Measurements from ENCODE around the gene PPP1R12B.
"Not testable (repeated sequence)": the region's sequence is repeated elsewhere in the genome, so short reads cannot be mapped to it uniquely, and the experiment has no call there.

The PPP1R12B gene

DNA sequence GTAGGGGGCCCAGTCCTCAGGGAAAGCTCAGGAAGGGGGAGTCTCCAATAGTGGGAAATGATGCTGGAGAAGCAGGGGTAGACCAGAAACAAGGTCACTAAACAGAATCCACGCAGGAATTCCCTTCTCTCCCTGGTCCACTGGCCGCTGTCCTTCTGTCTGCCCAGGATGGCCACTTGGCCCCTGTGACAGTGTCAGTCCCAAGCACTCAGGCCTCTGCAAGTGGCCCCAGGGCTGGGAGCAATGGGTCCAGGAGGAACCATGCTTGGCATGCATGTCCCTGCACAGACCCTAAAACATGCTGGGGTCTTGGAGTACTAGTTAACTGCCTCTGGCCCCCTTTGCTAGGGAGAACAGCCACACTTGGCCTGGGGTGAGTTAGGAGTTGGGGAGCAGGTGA is 271.5 kb downstream of the PPP1R12B start:
- not testable (repeated sequence) for DNase-seq

DNA sequence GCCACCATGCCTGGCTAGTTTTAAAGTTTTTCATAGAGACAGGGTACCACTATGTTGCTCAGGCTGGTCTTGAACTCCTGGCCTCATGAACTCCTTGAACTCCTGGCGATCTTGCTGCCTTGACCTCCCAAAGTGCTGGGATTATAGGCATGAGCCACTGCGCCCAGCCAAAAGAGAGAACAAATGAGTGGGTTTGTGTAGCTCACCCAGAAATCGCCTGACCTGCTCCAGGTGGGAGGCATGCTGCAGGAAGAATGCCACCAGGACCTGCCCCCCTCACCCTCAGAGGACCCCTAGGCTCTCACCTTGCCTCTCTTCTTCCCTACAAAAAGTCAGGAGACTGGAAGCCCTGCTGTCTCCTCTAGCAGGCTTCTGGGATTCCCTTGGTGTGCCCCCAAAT is 272.9 kb downstream of the PPP1R12B start:
- no peak for DNase-seq

DNA sequence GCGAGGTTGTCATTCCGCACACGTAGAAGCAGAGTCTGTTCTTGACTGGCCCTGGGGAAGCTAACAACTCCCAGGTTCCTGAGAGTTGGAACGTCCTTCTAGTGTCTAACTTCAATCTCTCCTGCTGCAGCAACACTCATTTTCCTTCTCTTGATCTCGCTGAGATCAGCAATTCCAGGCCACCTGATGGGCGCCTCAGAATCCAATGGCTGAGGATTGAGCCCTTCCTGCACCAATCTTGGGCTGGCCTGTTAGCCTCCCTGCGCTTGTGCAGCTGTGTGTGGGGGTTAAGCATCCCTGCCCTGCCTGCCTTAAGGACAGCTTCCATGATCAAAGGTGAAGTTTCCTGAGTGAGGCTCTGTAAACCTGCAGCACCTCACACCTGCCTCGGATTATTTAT is 273.9 kb downstream of the PPP1R12B start:
- DNase-seq = no peak

DNA sequence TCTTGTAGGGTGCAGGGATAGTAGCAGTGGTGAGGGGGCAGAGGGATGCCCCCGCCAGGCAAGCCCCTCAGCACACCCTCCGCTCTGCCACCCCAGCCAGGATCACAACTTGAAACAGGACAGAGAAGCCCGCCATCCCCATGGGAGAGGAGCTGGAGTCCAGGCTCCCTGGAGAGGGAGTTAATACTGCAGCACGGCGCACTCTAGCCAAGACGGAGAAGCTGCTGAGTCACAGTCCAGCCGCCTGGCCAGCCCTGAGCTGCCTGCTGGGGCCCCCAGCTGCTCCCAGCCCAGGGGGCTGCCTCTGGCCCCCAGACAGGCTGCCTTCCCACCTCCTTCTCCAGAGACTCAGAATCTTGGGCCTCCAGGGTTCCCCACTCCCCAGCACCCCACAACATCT is 274.6 kb downstream of the PPP1R12B start:
- DNase-seq = no peak

DNA sequence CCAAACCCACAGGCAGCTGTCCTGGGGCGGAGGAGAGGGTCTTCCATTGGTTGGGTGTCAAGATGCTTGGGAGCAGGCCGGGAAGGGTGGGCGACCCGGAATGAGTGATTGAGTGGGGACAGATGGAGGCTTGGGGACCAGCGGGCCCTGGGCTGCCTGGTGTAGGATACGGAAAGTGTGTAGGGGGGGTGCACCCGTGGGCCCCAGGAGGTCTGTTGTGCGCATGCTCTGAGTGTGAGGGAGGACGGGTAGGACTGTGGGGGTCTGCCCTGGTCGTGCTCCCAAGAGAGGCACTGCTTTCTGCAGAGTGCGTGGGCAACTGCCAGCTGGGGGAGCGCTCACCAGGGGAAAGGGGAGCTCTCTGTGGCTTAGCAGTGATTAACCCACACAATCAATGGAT is 275.0 kb downstream of the PPP1R12B start:
- DNase-seq = not testable (repeated sequence)

DNA sequence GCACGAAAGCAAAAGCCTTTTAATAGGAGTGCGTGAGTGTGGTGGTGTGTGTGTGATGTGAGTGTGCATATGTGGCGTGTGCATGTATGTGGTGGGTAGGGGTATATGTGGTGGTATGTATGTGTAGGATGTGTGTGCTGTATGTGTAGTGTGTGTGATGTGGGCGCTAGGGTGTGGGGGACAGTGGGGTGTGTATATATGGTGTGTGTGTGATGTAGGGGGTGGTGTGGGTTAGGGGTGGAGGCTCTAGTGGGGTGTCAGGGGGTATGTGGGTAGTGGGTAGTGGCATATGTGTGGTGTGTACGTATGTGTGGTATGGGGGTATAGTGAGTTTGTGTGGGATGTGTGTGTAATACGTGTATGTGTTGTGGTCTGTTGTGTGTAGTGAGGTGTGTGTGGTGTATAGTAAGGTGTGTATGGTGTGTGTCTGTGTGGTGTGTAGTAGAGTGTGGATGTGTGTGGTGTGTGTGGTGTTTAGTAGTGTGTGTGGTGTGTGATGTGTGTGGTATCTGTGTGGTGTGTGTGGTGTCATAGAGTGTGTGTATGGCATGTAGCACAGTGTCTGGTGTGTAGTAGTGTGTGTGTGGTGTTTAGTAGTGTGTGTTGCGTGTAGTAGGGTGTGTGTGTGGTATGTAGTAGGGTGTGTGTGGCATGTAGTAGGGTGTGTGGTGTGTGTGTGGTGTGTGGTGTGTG is 275.7 kb downstream of the PPP1R12B start:
- DNase-seq = no peak

DNA sequence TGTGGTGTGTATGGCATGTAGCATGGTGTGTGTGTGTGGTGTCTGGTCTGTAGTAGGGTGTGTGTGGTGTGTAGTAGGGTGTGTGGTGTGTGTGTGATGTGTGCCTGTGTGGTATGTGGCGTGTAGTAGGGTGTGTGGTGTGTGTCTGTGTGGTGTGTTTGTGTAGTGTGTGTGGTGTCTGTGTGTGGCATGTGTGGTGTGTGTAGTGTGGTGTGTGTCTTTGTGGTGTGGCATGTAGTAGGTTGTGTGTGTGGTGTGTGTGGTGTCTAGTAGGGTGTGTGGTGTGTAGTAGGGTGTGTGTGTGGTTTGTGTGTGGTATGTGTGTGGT is 276.2 kb downstream of the PPP1R12B start:
- no peak for DNase-seq

DNA sequence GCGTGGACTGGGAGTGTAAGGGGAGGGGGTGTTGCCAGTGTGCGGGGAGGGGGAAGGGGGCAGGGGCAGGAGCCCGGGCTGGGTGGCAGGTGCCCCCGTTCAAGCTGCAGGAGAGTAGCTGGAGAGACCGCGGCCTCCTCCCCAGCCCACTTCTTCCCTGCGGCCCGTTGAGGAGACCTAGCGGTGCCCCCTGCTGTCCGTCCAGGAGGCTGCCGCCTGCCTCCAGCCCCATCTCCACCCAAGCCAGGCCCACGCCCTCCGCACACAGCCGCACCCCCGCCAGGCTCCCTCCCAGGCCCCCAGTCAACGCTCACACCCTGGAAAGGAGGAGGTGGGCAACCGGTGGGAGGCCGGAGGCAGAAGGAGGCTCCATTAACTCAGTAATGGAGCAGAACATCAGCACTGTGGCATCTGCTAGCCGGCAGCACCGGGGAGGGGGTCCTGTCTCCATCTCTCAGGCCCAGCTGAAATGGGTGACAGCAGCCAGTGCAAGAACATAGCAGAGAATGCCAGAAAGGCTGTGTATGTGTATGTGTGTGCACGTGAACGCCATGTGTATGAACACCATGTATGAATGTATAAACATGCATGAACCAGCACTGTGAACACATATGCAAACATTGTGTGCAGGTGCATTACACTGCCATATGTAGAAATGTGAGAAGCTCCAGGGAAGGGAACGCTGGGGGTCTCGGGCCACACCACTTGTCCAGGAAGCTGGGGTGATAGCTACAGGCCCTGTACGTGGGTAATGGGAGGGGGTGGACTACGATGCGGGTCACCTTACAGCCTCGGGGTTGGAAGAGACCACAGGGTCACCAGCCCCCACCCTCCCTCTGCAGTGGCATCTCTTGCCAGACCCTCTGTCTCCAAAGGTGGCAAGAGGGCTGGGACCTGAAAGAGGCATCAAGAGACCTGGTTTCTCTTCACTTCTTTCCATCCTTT is 277.2 kb downstream of the PPP1R12B start:
- peak; percentile 73 for DNase-seq

DNA sequence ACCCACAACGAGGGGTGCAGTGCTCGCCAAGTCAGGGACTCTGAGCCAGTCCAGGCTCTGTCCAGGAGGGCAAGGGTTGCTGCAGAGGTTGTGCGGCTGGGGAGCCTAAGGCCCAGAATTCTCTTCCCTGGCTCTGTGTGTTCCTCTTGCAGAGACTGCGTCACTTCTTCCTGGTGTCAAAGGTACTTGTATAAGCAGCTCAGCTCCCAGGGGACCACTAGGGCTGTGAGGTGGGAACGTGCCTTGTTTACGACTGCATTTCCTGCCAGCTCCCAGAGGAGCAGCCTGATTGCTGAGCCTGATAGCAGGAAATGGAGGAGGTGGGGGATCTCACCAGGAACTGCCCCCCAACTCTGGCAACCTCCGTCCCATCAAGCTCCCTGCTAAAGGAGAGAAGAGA is 278.5 kb downstream of the PPP1R12B start:
- not testable (repeated sequence) for DNase-seq

DNA sequence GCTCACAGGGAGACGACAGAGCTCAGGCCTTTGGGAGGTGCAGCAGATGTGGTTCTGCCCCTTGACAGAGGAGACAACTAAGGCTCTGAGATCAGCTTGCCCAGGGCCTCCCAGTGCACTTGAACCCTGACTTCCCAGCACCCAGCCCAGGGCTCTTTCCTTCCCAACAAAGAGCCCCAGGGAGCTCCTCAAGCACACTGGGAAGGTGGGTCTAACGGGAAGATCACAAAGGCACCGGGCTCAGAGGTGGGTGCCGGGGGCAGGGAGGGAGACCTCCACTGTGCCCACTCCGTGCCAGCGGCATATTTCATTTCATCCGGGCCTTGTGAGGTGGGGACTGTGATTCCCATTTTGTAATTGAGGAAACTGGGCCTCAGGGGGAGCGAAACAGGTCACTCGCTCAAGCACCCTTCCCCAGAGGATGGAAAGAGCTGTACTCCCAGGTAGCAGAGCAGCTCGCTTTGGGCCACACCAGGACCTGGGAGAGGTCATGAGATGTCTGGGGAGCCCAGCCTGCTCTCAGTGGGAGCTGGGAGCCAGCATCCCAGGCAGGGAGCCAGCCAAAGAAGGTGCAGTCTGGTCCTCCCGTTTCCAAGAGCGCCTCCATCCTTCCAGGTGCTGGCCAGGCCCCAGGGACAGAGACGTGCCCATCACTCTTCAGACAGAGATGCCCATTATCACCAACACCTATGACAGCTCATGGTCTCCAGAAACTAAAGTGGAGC is 279.5 kb downstream of the PPP1R12B start:
- DNase-seq = no peak

DNA sequence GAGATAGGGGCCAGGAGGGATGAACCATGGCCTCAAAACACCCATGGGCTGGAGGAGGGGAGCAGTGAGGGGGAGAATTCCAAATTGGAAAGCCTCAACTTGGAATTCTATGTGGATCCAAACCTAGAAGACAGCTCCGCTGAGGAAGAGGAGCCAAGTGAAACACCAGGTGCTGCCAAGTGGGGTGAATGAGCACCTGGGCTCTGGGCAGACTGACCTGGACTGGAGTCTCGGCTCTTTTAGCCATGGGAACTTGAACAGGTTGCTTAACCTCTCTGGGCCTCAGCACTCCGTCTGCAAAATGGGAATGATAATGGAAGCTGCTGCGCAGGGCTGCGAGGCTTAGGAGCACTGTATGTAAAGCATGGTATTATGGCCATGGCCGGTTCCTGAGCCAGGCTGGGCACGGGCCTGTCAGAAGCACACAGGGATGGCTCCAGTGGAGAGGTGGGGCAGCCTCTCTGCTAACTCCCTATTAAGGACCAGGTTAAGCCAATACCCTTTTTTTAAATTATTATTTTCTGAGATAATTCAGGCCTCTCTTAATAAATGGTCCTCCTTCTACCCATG is 280.2 kb downstream of the PPP1R12B start:
- DNase-seq = no peak

DNA sequence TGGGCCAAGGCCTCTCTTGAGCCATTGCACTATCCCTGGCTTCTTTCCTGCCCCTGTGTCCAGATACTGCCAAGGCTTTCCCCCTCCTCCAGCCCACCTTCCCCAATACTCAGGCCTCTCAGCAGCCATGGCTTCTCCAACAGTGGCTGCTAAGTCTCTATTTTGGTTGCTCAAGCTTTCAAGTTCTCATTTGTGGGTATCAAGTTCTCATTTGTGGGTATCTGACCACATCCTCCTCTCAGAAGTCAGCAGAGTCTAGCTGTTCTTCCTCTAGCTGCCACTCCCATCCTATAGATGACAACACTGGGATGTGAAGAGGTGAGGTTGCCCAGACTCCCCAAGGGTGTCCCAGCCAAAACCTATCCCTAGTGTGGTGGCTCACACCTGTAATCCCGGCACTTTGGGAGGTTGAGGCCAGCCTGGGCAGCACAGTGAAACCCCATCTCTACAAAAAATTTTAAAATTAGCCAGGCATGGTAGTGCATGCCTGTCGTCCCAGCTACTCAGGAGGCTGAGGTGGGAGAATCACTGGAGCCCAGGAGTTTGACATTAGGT is 280.8 kb downstream of the PPP1R12B start:
- DNase-seq = peak; percentile 16

DNA sequence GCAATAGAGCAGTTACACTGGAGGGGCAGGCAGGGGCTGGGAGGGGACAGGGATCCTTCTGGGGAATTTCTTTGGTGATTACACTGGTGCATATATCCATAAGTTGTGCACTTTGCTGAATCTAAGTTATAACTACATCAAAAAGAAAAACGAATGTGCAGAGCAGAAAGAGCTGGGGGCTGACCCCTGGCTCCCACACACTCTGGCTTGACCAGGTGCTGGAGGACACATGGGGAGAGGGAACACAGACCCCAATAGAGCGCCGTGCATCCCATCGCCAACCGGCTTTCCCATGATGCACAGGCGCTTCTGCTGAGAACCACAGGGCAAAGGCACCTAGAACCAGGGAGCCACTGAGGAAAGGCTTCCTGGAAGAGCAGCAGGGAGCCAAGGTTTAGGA is 281.6 kb downstream of the PPP1R12B start:
- not testable (repeated sequence) for DNase-seq

DNA sequence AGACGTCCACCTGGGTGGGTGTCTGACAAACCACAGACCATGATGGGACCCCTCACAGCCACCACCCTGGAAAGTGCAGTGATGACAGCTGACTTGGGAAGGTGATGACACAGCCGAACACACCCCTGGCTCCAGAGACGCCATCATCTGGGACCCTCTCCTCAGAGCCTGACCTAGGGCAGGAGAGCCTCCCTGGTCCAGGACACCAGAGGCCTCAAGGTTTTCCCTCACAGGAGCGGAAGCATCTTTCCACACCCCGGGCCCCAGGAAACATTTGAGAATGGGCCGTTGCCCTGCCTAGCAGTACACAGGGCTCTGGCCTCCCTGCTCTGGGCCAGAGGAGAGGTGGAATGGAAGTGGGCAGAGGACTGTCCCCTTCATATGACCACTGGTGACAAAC is 282.0 kb downstream of the PPP1R12B start:
- DNase-seq = no peak

DNA sequence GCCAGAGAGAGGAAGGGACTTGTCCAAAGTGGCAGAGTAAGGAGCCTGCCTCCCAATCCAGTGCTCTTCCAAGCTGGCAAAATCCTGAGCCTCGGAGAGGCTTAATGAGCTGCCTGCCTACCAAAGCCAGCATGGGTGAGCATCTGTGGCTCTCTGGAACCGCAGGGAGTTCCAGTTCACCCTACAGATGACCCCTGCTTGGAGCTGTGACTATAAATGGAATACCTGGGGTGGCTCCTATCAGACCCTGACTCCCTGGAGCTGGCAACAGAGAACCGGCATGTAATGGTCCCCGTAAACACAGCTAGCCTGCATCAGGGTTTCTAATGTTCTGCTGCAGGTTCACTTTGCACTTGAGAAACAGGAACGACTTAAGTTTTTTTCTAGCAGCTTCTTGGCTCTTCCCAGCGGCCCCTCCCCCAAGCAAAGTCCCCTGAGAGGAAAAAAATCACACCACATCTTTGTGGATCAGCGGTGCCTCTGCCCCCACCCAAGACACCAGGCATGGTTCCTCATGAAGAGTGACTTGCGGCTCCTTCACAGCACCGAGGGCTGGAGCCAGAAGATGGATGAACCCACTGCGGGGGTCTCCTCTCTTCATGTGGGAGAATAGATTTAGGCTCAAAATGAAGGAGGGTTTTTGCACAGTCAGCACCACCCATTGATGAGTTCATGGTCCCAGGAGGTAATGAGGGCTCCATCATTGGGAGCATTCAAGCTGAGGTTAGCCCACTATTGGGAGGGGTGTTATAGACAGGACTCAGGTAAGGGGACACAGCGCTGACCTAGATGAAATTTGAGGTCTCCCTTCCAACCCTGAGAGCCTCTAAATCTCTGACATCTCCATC is 282.8 kb downstream of the PPP1R12B start:
- no peak for DNase-seq

DNA sequence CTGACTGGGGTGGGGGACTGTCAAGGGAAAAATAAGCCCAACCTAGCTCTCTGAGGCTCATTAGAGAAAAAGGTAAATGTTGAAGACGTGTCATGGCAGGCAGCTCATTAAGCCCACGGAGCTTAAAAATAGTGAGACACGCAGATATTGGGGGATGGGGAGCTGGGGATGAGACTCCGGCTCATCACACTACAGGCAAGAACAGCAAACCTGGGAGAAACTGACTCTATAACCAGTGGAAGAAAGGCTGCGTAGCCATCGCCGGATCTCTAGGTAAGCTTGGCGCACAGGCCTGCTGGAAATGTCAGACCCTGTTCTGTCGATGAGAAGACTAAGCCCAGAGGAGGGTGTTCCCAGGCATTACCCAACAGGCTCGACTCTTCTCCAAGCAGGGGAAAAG is 283.7 kb downstream of the PPP1R12B start:
- no peak for DNase-seq

DNA sequence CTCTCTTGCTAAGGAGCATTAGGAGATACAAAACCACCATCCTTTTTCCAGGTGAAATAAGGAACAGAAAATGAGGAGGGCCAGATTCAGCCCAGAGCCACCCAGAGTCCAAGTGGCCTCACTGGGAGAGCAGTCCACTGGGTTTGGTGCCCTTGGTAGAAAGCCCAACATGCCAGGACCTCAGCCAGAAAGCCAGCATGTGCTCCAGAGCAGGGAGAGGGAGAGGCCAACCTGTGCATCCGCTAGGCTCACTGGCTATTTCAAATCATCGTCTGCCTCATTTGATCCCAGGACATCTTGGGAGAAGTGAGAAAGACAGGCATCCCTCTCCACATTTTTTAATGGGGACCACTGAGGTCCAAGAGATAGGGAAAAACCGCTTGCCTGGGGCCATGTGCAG is 287.7 kb downstream of the PPP1R12B start:
- DNase-seq = not testable (repeated sequence)

DNA sequence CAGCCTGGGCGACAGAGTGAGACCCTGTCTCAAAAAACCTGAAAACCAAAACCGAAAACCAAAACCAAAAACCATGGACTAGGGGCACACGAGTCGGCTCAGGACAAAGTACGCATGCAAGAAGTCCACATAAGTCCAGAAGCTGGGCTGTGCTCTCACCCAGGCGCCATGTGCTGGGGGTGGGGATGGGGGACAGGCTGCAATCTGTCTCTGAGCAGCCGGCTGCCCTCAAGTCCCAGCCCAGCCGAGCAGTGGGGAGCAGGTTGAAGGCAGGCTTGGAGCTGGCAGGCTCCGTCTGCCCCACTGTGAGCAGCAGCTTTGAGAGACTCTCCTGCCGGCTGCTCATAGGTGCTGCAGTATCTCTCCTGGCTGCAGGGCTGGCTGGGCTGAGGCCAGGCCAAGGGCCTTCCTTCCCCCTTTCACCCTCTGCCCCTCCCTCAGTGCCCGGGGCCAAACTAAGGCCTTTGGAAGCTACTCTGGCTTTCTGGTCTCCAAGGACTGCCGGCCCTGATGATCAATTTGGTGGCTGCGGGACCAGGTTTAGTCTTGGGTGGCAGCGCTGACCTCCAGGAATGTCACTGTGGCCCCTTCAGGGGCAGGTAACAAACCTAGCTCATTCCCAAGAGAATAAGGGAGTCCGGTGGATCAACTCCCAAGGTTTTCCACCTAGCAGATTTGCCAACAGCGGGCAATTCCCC is 289.0 kb downstream of the PPP1R12B start:
- not testable (repeated sequence) for DNase-seq

DNA sequence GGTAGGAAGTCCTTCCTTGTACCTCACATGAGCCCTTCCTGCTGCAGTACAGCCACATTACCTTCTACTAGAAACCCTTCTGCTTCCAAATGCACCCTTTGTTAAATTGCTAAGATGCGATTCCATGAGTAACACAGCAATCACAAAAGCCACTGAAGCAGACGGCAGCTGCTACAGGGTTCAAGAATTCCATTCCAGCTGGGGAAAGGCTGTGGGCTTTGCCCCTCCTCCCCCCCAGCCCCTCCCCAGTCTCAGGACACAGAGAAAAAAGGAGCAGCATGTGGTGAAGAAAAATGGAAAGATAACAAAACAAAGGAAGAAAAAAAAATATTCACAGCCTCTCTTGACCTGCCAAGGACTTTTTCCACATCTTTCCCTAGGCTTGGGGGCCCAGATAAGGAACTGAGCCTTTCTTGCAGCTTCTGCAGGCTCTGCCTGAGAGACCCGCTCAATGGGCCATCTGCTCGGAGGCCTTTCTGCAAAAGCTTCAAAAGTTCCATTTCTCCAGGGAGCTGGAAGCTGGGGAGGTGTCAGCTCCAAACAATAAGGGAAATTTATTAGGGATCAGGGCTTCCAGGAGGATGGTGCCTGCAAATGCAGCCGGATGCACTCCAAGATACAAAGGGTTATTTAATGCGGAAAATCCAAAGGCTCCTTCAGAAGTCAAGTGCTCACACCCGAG is 289.7 kb downstream of the PPP1R12B start:
- DNase-seq = no peak

DNA sequence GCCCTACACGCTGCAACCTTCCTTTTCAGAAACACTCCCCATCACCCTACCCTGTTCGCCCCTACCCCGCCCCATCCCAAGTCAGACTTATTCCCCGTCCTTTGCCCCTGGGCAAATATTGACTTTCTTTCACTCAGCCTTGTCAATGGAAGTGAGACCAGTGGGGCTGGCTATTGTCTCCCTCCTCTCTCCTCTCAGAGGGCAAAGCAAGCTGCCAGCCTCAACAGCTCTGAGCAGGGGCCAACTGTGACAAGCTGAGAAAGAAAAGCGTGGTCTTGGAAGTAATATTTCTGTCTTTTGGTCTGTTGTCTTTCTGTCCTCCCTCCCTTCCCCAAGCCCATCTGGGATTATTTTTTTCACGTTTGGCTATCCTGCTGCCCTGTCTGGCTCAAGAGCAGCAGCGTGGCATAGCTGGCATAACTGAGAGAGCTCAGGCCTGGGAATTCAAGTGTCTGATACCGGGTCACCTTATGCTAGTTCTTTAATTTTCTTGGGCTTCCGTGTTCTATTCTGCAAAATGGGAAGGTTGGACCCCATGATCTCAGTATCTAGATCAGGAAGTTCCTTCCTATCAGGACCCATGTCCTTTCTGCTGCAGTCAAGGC is 290.3 kb downstream of the PPP1R12B start:
- DNase-seq = not testable (repeated sequence)
